CD4-positive, alpha-beta T cell treated with Interleukin-15 for 1 hour (primary cell): ENCODE data around the gene TBC1D5.
"Not testable (repeated sequence)": the region's sequence is repeated elsewhere in the genome, so short reads cannot be mapped to it uniquely, and the experiment has no call there.

Source experiments
- DNase-seq: peaks from one replicate; pipeline ENCODE4 v3.0.0-alpha.2; 2020

Gene TBC1D5

DNA sequence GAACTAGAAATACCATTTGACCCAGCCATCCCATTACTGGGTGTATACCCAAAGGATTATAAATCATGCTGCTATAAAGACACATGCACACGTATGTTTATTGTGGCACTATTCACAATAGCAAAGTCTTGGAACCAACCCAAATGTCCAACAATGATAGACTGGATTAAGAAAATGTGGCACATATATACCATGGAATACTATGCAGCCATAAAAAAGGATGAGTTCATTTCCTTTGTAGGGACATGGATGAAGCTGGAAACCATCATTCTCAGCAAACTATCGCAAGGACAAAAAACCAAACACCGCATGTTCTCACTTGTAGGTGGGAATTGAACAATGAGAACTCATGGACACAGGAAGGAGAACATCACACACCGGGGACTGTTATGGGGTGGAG, 210.0 kb downstream of the TBC1D5 start:
- DNase-seq: not testable (repeated sequence)

DNA sequence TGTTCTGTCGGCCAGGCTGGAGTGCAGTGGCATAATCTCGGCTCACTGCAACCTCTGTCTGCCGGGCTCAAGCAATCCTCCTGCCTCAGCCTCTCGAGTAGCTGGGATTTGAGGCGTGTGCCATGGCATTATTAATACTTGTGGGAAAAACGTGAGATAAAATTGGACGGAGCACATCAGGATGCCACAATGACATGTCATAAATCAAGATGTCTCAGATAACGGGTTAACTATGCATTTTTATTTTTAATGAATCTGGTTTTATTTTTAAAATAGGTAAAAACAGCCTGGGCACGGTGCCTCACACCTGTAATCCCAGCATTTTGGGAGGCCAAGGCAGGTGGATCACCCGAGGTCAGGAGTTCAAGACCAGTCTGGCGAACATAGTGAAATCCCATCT, 212.8 kb downstream of the TBC1D5 start:
- no peak for DNase-seq

DNA sequence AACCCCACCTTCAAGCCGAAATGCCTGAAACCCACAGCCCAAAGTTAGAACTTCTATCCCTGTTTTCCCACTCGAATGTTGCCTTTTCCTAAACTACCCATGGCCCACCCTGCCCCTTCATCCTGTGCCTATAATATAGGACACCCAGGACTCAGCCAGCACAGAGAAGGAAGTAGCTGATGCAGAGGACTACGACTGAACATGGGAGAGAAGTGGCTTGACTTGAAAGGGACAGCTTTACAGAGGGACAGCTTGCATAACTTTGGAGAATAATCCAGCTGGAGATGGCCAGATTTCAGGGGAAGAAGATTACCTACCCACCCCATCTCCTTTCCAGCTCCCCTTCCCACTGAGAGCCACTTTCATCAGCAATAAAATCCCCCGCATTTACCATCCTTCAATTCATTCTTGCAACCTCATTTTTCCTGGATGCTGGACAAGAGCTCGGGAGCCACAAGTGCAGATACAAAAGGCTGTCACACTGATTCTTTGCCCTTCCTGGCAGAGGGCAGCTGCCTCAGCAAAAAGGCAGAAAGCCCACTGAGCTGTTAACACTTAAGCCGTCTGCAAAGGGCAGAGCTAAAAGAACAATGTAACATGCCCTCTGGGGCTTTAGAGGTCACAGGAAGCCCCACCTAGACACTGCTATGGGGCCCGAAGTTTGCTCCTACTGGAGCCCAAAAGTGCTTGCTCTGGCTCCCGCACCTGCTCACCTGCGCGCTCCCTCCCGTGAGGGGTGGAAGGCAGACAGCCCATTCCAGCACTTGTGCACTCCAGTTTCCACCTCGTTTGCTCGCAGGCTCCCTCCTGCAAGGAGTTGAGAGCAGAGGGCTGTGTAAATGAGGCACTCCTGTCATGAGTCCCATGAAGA, 224.0 kb downstream of the TBC1D5 start:
- no peak for DNase-seq

DNA sequence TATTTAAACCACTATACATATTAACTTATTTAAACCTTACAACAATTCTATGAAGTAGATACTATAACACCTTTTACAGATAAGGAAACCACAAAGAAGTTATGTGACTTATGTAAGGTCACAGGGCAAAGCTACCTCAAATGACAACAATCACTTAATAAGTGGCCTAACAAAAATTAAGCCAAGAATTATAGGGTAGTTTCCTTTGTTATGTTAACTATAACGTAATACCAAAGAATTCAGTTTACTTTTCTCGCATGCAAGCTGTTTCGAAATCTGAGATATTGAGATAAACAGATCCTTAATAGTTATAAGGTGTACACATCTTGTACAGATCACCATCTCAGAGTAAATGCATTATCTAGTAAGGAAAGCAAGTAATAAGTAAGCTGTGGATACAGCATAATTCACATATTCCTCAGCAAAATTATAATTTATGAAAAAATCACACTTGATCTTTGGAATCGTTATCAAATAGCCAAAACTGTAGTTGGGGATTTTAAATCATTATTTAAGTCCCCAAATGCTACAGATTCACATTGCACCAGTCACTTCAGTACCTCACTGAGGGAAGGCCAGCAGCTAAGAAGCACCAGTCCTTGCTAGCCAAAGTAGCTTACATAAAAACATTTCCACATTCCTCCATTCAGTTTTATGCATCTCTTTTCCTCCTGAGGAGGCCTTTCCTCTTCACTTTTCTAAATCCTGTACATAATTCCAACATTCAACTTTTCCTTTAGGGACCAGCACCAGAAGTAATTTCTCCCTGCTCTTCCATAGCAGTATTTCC, 226.8 kb downstream of the TBC1D5 start:
- no peak for DNase-seq

DNA sequence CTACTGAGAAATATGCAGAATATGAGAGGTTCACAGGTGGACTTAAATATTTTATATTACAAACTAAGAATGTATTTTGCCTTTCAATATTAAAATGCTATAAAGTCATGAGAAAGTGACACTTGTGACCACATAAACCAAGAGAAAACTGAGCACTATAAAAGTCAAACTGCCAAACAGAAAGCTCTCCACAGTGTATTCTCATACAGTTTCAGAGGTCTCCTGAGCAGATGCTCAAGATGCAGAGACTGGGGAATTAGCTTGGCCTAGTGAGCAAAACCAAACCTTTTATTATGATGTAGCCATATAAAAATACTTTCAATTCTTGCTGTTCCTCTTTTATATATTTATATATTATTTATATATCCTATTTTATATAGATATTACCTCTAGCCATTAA, 227.8 kb downstream of the TBC1D5 start:
- DNase-seq: no peak

DNA sequence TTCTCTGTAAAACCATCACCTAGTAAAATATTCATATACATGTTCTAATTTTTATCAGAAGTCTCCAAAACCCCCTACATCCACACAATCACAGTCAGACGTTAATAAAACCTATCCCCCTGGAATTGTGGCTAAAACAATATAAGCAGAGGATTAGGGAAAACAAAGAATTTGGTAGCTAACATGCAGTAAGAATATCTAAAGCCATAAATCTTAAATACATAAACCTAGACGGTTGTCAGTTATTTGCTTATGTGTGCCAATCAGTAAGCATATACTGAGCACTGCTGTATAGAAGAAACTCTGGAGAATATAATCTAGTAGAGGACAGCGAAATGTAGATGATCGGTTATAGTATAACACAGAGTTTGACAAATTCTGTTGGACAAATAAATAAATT, 232.2 kb downstream of the TBC1D5 start:
- DNase-seq: no peak

DNA sequence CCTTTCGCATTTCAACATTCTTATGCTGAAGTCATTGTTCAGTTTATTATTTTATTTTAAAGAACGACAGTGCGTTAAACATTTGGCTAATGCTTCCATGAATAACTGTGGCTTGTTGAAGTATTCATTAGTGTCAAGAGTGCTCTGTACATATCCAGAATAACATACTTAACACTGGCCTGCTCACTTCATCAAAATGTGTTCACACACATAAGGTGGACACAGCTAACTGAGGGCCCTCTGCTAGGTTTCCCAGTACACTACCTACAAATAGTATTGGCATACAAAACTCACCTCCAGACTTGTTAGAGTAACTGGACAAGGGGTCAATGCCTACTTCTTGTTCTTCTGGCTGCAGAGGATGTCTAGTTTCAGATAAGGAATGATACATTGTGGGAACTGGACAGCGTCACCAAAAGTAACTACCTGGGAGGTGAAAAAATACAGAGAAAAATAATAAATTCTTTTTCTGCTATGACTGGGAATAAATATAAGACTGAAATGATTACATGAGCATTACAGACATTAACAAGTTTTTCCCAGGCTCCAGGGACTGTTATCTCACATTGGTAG, 234.2 kb downstream of the TBC1D5 start:
- DNase-seq: no peak

DNA sequence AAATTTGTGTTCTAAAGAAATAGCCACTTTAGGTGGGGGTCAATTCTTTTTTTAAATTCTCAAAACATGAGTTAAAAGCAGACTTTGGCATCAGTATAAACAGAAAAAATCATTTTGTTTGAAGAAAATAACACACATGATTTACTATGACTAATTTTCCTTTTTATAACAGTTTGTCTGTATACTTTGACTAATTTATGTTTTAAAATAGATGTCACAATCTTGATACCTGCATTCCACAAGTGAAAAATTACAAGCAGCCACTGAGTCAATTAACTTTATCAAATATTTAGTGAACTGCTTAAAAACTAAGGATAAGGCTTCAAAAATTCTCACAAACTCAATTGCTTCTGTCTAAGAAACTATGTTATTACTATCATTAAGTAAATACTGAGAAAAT, 235.0 kb downstream of the TBC1D5 start:
- DNase-seq: no peak

DNA sequence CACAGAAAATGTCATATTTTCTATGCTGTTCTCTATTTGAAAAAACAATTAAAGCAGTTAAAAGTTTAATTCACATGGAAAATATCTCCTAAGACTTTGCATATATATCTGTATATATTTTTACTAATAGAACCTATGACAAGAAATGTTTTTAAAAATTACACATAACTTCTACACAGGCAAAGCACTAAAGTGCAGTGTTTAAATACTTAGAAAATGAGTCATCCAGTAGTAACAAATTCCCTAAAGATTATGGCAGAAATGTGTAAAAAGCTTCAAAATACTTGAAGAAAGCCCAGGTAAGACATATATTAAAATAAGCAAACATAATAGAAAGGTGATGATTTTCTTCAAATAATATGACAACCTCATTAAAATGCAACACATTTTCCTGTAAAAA, 236.6 kb downstream of the TBC1D5 start:
- DNase-seq: no peak

DNA sequence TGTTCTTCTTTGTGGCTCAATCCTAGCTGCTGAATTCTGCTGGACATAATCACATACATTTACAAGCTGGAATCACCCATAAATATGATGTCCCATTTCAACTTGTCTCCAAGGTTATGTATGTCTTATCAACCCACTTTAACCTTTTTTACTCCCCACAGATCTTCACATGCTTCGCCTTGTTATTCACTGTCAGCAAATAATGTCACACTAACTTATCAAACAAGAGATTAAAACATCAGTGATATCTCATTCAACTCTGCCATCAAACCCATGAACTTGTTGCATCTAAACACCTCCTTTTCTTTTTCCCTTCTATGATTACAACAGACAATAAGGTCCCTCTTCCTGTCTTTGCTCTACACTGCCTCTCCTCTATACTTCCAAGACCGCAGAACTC, 240.7 kb downstream of the TBC1D5 start:
- no peak for DNase-seq

DNA sequence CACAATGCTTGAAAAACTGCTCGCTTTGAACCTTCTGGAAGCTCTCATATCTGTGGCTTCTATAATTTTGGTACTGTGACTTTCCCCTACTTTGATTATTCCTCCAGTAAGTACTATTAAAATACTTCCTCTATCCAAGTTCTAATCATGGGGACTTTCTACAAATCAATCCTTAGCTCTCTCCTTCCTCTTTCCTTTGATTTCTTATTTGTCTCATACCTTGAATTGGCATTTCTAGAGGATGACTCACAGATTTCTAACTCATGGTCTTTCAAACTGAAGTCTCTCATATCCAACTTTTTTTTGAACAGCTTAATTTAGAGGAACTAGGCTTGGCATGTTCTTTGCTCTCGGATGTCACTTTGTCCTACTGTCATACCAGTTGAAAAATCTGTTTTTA, 241.8 kb downstream of the TBC1D5 start:
- no peak for DNase-seq

DNA sequence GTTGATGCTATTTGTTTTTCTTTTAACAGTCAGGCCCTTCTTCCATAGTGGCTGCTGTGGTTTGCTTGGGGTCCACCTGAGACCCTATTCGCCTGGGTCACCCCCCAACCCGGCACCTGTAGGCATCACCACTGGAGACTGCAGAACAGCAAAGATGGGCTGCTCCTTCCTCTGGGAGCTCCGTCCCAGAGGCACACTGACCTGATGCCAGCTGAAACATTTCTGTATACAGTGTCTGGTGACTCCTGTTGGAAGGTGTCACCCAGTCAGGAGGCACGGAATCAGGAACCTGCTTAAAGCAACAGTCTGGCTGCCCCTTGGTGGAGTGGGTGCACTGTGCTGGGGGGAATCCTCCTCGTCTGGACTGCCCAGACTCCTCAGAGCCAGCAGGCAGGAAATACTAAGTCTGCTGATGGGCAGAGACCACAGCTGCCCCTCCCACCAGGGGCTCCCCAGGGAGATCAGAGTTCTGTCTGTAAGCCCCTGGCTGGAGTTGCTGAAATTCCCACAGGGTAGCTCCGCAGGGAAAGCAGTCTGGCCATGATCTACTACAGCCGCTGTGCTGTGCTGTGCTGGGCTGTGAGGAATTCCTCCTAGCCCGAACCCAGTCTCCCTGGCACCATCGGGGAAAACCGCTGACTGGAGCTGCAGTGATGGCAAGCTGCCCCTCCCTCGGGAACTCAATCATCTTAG, 248.2 kb downstream of the TBC1D5 start:
- no peak for DNase-seq

DNA sequence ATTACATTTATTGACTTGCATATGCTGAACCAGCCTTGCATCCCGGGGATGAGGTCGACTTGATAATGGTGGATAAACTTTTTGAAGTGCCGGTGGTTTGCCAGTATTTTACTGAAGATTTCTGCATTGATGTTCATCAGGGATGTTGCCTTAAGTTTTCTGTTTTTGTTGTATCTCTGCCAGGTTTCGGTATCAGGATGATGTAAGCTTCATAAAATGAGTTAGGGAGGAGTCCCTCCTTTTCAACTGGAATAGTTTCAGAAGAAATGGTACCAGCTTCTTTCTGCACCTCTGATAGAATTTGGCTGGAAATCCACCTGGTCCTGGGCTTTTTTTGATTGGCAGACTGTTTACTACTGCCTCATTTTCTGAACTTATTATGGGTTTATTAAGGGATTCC, 250.8 kb downstream of the TBC1D5 start:
- no peak for DNase-seq

DNA sequence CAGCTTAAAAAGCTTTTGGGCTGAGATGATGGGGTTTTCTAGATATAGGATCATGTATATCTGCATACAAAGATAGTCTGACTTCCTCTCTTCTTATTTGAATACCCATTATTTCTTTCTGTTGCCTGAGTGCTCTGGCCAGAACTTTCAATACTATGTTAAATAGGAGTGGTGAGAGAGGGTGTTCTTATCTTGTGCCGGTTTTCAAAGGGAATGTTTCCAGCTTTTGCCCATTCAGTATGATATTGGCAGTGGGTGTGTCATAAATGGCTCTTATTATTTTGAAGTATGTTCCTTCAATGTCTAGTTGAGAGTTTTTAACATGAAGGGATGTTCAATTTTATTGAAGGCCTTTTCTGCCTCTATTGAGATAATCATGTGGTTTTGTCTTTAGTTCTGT, 251.2 kb downstream of the TBC1D5 start:
- DNase-seq: not testable (repeated sequence)

DNA sequence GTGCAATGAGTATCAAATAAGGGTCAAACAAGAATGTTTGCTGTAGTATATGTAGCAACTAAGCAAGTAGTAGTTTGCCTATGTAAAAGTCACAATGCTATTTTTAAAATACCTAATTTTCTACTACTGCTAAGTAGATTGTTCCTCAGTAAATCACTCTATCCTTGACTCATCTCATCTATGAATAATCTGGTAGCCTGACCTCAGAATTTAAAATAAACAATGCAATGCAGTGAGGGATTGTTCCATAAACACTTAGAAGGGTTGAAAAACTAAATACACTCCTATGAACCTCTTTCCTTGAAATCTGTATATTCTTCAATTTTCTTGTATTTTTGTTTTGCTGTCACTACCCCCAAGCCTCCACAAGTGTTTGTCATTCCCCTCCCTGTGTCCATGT, 253.3 kb downstream of the TBC1D5 start:
- no peak for DNase-seq

DNA sequence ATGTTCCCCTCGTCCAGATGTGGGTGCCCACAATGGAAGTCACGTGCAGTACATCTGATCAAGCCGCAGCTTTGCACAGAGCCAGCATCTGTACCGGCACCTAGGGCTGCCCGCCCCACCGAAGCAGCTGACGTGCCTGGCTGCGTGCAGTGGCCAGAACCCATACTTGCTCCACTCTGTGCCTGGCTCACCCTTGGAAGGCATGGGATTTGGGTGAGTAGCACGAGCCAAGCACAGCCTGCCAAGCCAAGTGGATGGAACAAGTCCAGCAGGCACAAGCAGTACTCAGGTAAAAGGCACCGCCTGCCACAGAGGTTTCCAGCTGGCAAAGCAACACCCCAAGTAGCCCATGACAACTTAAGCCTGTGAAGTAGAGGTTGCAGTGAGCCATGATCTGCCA, 261.3 kb downstream of the TBC1D5 start:
- no peak for DNase-seq

DNA sequence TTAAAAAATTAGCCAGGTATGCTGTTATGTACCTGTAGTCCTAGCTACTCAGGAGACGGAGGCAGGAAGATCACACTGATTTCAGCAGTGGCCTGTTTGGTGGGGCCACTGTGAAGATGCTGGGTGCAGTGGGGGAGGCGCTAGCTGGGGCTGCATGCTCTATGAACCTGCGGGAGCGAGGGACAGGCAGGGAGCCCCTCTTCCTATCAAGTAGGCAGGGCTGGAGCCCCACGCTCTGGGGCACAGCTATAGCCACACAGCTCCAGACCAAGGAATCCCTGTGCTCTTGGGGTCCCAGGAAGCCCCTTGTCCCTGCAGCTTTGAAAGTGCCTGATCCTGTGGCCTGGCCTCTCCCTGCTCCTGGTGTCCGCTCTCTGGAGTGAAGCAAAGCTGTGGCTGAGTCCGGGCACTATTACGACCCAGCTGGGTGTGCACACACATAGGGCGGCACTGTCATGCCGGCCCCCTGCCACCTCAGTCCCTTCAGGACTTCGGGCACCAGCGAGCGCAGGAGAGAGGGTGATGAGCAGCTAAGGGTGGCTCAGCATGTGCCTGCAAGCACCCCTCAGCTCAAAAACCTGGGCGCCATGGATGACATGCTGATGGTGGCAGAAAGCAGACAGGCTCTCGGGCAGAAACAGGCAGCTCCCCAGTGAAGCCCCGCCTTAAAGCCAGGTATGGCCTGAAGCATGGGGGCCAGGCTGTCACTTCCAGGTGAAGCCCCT, 262.6 kb downstream of the TBC1D5 start:
- no peak for DNase-seq

DNA sequence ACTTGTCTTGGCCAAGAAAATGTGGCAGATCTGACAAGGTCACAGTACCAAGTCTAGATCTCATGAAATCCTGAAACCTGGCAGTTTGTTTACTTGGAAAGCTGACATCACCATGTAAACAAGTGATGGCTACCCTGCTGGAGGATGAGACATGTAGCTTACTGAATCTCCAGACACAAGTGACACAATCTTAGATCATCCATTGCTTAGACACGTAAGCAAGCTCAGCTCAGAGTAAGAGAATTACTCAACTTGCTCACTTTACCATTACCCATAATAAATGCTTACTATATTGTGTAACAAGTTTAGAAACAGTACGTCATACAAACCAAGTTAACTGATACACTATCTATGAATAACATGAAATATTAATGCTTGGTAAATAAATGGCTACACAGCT, 263.8 kb downstream of the TBC1D5 start:
- DNase-seq: no peak

DNA sequence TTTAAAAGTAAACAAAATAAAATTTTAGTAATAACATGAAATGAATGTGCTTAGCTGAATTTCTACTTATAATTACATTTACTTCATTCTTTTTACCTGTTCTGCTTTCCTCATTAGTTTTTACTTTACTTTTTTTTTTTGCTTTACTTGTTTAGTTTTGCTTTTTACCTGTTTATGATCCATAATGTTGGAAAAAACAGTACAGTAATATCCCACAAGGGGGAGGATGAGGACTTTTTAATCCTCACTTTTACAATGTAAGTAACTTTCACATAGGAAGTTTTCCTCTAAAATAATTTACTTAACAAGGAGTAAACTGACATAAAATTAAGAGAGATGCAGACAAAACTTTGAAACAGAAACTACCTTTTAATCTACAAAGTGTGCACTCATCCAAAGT, 268.7 kb downstream of the TBC1D5 start:
- no peak for DNase-seq

DNA sequence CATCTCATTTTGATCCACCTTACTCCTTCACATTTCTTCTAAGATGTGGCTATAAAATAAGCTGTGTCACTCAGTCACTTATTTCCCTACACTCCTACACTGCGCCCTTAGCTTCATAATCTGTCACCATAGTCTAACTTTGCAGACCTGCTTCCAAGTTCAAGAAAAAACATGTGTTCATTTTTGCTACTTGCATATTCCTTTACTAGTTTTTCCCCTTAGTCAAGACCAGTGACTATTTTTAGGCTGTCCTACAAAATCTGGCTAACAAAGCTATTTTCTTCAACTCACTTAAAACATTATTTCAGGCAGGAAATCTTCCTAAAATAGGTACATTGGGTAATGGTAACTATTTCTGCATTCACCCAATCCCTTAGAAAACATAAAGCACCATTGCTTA, 272.5 kb downstream of the TBC1D5 start:
- no peak for DNase-seq

DNA sequence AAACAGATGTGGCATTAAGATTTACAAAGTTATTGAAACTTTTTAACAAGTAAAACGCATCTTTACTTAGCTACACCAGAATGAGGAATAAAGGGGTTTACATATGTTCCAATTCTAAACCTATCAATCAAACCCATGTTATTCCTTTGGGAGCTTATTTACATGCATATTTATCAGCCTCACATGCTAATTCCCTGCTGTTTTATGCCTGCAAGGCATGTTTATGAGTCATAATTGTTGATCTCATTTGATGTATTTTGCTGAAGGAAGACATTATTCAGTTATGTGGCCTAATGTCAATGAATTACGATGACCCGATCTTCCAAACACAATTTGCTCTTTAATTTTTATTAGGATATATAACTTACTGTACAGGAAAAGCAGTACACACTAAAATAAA, 272.9 kb downstream of the TBC1D5 start:
- DNase-seq: no peak

DNA sequence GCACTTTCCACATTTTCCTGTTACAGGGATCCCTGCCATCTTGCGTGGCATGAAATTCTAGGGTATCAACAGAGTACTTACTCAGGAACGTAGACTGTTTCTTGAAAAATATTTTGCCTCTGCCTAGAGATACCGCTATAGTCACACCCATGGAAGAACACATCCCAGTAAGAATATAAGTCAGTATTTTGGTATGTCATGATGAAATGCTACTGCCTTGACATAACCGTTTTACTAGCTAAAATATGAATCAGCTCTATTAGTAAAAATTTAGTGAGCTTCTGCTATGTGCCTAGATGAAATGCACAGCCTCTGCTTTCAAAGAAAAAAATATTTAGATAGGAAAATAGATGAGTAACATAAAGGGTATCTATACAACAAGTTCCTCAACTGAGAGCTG, 276.4 kb downstream of the TBC1D5 start:
- no peak for DNase-seq
